Dermis microvascular lymphatic vessel endothelial cell (primary cell): ENCODE measurements around the gene AEBP2. TPM values are rescaled to one million over a fixed set of nuclear protein-coding genes. Genes with fewer than 3 reads are reported as not detected.
"Not testable (repeated sequence)": the region's sequence is repeated elsewhere in the genome, so short reads cannot be mapped to it uniquely, and the experiment has no call there.

Source experiments
- DNase-seq, 2 donors: peaks; one replicate each; pipeline versions ENCODE4 v3.0.0 to v3.0.0-alpha.2; 2010; ENCODE audit warnings: low read depth in 2 of 2
- total RNA-seq: library from RNA; depleted of rRNA; stranded (reverse); fragments of >200 nt; gene quantifications from 2 replicates; pipeline ENCODE4 v1.2.1, GENCODE V29; 2014

AEBP2 gene
- total RNA-seq, 1 donor from 2014 or later = 21.4 TPM

GRCh38 chr12:19419086-19419485 lies 20.2 kb upstream of the AEBP2 start:
- DNase-seq = no peak

- no peak for DNase-seq
Measured at GRCh38 chr12:19421503-19422282, 17.6 kb upstream of the AEBP2 start.

- no peak for DNase-seq
Measured at GRCh38 chr12:19423166-19423930, 15.9 kb upstream of the AEBP2 start.

- DNase-seq = no peak
Measured at GRCh38 chr12:19428246-19428645, 11.0 kb upstream of the AEBP2 start.

- DNase-seq = not testable (repeated sequence)
Measured at GRCh38 chr12:19429491-19429890, 9.8 kb upstream of the AEBP2 start.

- DNase-seq = peak in 1 of 2 donors; percentile 39
Measured at GRCh38 chr12:19430988-19431387, 8.3 kb upstream of the AEBP2 start.

- peak in 1 of 2 donors; percentile 68 for DNase-seq
Measured at GRCh38 chr12:19431407-19432308, 7.6 kb upstream of the AEBP2 start.

- no peak for DNase-seq
Measured at GRCh38 chr12:19432309-19433170, 6.8 kb upstream of the AEBP2 start.

- DNase-seq = no peak
Measured at GRCh38 chr12:19434538-19434937, 4.8 kb upstream of the AEBP2 start.

- DNase-seq = no peak
Measured at GRCh38 chr12:19435831-19436497, 3.3 kb upstream of the AEBP2 start.

GRCh38 chr12:19436931-19437330 lies 2.4 kb upstream of the AEBP2 start:
- no peak for DNase-seq

GRCh38 chr12:19437996-19438395 lies 1.3 kb upstream of the AEBP2 start:
- DNase-seq = no peak

GRCh38 chr12:19440019-19440858 lies 947 bp downstream of the AEBP2 start:
- DNase-seq = peak; percentile 14 to 66

GRCh38 chr12:19440916-19441315 lies 1.6 kb downstream of the AEBP2 start:
- DNase-seq = peak in 1 of 2 donors; percentile 6

GRCh38 chr12:19443585-19443984 lies 4.3 kb downstream of the AEBP2 start:
- DNase-seq = no peak

- DNase-seq = no peak
Measured at GRCh38 chr12:19444097-19444496, 4.8 kb downstream of the AEBP2 start.

- no peak for DNase-seq
Measured at GRCh38 chr12:19447386-19447785, 8.1 kb downstream of the AEBP2 start.

- no peak for DNase-seq
Measured at GRCh38 chr12:19449814-19450213, 10.5 kb downstream of the AEBP2 start.

GRCh38 chr12:19450362-19450761 lies 11.1 kb downstream of the AEBP2 start:
- DNase-seq = no peak
